ENCODE data around the gene TMEM145. TPM values are rescaled to one million over a fixed set of nuclear protein-coding genes. Genes with fewer than 3 reads are reported as not detected.

Gene TMEM145
- total and polyA plus RNA-seq, 10 of the 15 experiments (the other 5 are each of a cell fraction or from before 2014, with no cell fraction given), result 0.04 to 0.97 (median 0.16) TPM; not detected in 4

GRCh38 chr19:42269478-42270345 is 43.4 kb upstream of the TMEM145 start:
- peaks cover 27% of the 10 kb centered on the region for H3K79me2 ChIP-seq (ENCODE audit: control insufficient read depth, insufficient read depth, low read length)
- no peak for ATAC-seq
- ChIA-PET CTCF (interaction anchor here (1.0 to 3.2 kb wide), 6 partner anchors 10 to 137 kb away, joined by 3 to 39 read pairs (median 8); partner anchors contain the start of genes GSK3A and POU2F2), POLR2A (interaction anchor here (0.7 to 3.2 kb wide), 10 partner anchors 10 to 140 kb away, joined by 4 to 24 read pairs (median 4); partner anchors contain the start of genes GSK3A and ZNF526), RAD21 (ENCODE audit: unreplicated experiment) (interaction anchor here (0.5 to 3.1 kb wide), 9 partner anchors 10 to 394 kb away, joined by 3 to 23 read pairs (median 5); partner anchors contain the start of gene GSK3A), SMC1A (ENCODE audit: uncharacterized antibody, unreplicated experiment) (interaction anchor here (1.0 to 3.2 kb wide), 7 partner anchors 9 to 156 kb away, joined by 3 to 24 read pairs (median 5); partner anchors contain the start of gene ERF)
- 0% methylated on average over 9 of the region's 10 CpGs for WGBS (ENCODE audit: insufficient coverage, insufficient replicate concordance, low lambda C conversion rate, missing lambda C conversion rate)
- no peaks in the 10 kb centered on the region for H3K27me3 ChIP-seq (replicated peaks in 1 of 2; ENCODE audit: control insufficient read depth in 2 of 2, insufficient read depth in 2 of 2, low read length in 1 of 2)
- peak overlapping the region; percentile 94 for H3K27ac ChIP-seq (ENCODE audit: control insufficient read depth, insufficient read depth)
- peaks cover 19% of the 10 kb centered on the region for H3K4me1 ChIP-seq (ENCODE audit: control insufficient read depth, insufficient read depth, low read length)
- peaks cover 0 to 19% of the 10 kb centered on the region in 2 experiments; a peak in 3 of 4 replicates for H3K36me3 ChIP-seq (ENCODE audit: control insufficient read depth in 2 of 2, insufficient read depth in 2 of 2, low read length in 1 of 2)
- peak overlapping the region; percentile 91 for H3K4me3 ChIP-seq
- no peaks in the 10 kb centered on the region; the same call in 1 of the 2 replicates for H4K20me1 ChIP-seq (ENCODE audit: control insufficient read depth, insufficient read depth)
- TSS peak; percentile 99 for BruUV-seq (replicated peaks)
- peak; percentile 35 for FAIRE-seq
- DNase-seq (ENCODE audit: low read depth, low spot score), result no peak
- H3K9ac ChIP-seq (ENCODE audit: control insufficient read depth, insufficient read depth, low read length), result peak overlapping the region; percentile 98
- H3K4me2 ChIP-seq (ENCODE audit: control insufficient read depth, insufficient read depth), result peak overlapping the region; percentile 99
- 0 out of 2 replicates have a peak overlapping the region, but pooled peaks have one; percentile 50 for H2AFZ ChIP-seq (ENCODE audit: control insufficient read depth, low read depth, low read length)
- intact Hi-C loops (cut with micrococcal nuclease; ENCODE audit: unreplicated experiment), result loop anchor here (2.0 kb wide), 1 partner anchor 13 kb away; no protein-coding TSS in a partner anchor
- no peaks in the 10 kb centered on the region for H3K9me3 ChIP-seq (replicated peaks; ENCODE audit: control insufficient read depth, insufficient read depth, low read length)
- in situ Hi-C loops (cut with MboI), result no loop called here
- TF ChIP-seq EGR1 (IDR thresholded peaks at IDR 0.05; ENCODE audit: borderline replicate concordance in 1 of 2, low read depth in 2 of 2, low read length in 2 of 2) (no peak), SMAD1 (IDR thresholded peaks at IDR 0.05; ENCODE audit: low read depth, partially characterized antibody) (peak; percentile 64), TCF7 (IDR thresholded peaks at IDR 0.05; ENCODE audit: borderline replicate concordance) (no peak), IKZF2 (IDR thresholded peaks at IDR 0.05) (no peak), CREM (IDR thresholded peaks at IDR 0.05; ENCODE audit: low read depth) (no peak), BACH1 (IDR thresholded peaks at IDR 0.05; ENCODE audit: borderline replicate concordance) (0 out of 2 replicates have a peak, but pooled peaks have one; percentile 3), RCOR1 (conservative IDR thresholded peaks at IDR 0.05; ENCODE audit: low read depth, low read length) (0 out of 2 replicates have a peak, but pooled peaks have one; percentile 22), USF2 (IDR thresholded peaks at IDR 0.05; ENCODE audit: borderline replicate concordance, low read depth, low read length) (no peak), MYC (IDR thresholded peaks at IDR 0.05; ENCODE audit: insufficient read depth, insufficient read length, insufficient replicate concordance, low read length, severe bottlenecking) (no peak), HDGF (IDR thresholded peaks at IDR 0.05) (peak; percentile 94), ZBED1 (IDR thresholded peaks at IDR 0.05; ENCODE audit: borderline replicate concordance) (no peak), CHD2 (IDR thresholded peaks at IDR 0.05; ENCODE audit: borderline replicate concordance, low read depth, low read length) (no peak), NR2C1 (IDR thresholded peaks at IDR 0.05) (no peak), BHLHE40 (IDR thresholded peaks at IDR 0.05; ENCODE audit: borderline replicate concordance in 1 of 2, low read depth in 2 of 2, low read length in 1 of 2) (no peak), TCF12 (IDR thresholded peaks at IDR 0.05; ENCODE audit: low read depth, low read length) (no peak)
- TF ChIP-seq, protein P1, sequence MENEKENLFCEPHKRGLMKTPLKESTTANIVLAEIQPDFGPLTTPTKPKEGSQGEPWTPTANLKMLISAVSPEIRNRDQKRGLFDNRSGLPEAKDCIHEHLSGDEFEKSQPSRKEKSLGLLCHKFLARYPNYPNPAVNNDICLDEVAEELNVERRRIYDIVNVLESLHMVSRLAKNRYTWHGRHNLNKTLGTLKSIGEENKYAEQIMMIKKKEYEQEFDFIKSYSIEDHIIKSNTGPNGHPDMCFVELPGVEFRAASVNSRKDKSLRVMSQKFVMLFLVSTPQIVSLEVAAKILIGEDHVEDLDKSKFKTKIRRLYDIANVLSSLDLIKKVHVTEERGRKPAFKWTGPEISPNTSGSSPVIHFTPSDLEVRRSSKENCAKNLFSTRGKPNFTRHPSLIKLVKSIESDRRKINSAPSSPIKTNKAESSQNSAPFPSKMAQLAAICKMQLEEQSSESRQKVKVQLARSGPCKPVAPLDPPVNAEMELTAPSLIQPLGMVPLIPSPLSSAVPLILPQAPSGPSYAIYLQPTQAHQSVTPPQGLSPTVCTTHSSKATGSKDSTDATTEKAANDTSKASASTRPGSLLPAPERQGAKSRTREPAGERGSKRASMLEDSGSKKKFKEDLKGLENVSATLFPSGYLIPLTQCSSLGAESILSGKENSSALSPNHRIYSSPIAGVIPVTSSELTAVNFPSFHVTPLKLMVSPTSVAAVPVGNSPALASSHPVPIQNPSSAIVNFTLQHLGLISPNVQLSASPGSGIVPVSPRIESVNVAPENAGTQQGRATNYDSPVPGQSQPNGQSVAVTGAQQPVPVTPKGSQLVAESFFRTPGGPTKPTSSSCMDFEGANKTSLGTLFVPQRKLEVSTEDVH (IDR thresholded peaks at IDR 0.05; ENCODE audit: low read depth, partially characterized antibody), result no peak
- TF ChIP-seq, protein P2, sequence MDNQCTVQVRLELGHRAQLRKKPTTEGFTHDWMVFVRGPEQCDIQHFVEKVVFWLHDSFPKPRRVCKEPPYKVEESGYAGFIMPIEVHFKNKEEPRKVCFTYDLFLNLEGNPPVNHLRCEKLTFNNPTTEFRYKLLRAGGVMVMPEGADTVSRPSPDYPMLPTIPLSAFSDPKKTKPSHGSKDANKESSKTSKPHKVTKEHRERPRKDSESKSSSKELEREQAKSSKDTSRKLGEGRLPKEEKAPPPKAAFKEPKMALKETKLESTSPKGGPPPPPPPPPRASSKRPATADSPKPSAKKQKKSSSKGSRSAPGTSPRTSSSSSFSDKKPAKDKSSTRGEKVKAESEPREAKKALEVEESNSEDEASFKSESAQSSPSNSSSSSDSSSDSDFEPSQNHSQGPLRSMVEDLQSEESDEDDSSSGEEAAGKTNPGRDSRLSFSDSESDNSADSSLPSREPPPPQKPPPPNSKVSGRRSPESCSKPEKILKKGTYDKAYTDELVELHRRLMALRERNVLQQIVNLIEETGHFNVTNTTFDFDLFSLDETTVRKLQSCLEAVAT (IDR thresholded peaks at IDR 0.05), result peak; percentile 68; the same call in 1 of the 2 replicates

Data from GM12878 (cell line).